ENCODE results near the gene KCNQ5. TPM values are rescaled to one million over a fixed set of nuclear protein-coding genes. Genes with fewer than 3 reads are reported as not detected.

Gene KCNQ5
- total and polyA plus RNA-seq, 2 donors (not counting 1 experiment from before 2014, with no cell fraction given), result 0.74 to 4.6 TPM

DNA sequence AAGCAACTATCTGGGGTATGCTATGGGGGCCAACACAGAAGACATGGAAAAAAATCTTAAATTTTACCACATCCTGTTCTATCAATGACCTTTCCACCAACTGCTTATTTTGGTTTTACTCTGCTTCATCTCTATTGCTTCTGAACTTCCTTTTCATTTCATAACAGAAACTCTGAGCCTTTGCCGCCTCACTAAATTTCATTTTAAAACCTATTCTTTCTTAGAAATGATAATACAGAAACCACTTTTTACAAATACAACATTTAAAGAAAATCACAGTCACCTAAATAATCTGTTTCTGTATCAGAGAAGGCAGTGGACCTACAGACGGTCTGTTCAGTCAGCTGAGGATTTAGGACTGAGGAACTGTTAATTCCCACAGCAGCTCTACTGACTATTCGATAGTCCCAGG lies 117.5 kb downstream of the KCNQ5 start:
- Histone ChIP-seq H3K4me2 (ENCODE audit: extremely low read depth, insufficient read depth, low read length) (no peak overlapping the region), H2AFZ (ENCODE audit: low read length) (no peak overlapping the region), H3K4me1 (ENCODE audit: control insufficient read depth, extremely low read depth, insufficient read depth, low read length) (no peaks in the 10 kb centered on the region), H3K27me3 (ENCODE audit: control insufficient read depth, insufficient read depth, low read length) (no peaks in the 10 kb centered on the region), H3K79me2 (ENCODE audit: control insufficient read depth, insufficient read depth, low read length) (no peaks in the 10 kb centered on the region), H3K4me3 (replicated peaks in 1 of 4; ENCODE audit: control extremely low read depth in 1 of 4, insufficient read depth in 1 of 4, low read depth in 3 of 4, low read length in 4 of 4) (no peak overlapping the region), H3K9ac (ENCODE audit: insufficient read depth, low read length) (no peak overlapping the region), H3K9me3 (ENCODE audit: control insufficient read depth, insufficient read depth, low read depth, low read length) (no peaks in the 10 kb centered on the region), H3K36me3 (ENCODE audit: control insufficient read depth, insufficient read depth, low read length) (no peaks in the 10 kb centered on the region), H4K20me1 (ENCODE audit: control insufficient read depth, extremely low read depth, insufficient read depth, low read length) (no peaks in the 10 kb centered on the region), H3K27ac (ENCODE audit: insufficient read depth, low read length) (no peak overlapping the region)
- DNase-seq (ENCODE audit: low read depth in 2 of 2), result no peak
- no peak for TF ChIP-seq EZH2 (IDR thresholded peaks at IDR 0.05; ENCODE audit: low read length, missing control alignments)
- TF ChIP-seq, protein P1, sequence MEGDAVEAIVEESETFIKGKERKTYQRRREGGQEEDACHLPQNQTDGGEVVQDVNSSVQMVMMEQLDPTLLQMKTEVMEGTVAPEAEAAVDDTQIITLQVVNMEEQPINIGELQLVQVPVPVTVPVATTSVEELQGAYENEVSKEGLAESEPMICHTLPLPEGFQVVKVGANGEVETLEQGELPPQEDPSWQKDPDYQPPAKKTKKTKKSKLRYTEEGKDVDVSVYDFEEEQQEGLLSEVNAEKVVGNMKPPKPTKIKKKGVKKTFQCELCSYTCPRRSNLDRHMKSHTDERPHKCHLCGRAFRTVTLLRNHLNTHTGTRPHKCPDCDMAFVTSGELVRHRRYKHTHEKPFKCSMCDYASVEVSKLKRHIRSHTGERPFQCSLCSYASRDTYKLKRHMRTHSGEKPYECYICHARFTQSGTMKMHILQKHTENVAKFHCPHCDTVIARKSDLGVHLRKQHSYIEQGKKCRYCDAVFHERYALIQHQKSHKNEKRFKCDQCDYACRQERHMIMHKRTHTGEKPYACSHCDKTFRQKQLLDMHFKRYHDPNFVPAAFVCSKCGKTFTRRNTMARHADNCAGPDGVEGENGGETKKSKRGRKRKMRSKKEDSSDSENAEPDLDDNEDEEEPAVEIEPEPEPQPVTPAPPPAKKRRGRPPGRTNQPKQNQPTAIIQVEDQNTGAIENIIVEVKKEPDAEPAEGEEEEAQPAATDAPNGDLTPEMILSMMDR (conservative IDR thresholded peaks at IDR 0.05 in 1 of 2, IDR thresholded peaks at IDR 0.05 in 1 of 2; ENCODE audit: low read depth in 1 of 2, low read length in 2 of 2), result no peak

DNA sequence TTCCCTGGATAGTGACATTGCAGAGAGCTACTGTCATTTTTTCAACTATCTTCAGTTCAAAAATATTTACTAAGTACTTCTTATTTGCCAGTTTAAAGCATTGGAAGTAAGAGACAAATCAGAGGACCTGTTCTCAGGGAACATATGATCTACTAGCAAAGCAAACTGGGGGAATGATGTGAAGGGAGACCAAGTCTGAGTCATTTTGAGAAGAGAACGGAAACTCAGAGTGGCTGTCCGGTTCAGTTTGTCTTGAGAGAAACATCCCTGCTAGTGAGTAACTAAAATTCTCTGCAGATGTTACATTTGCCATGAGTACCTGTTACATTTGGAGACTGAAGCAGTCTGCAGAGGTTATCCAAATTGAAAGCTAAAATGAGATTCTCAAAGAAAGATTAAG lies 118.3 kb downstream of the KCNQ5 start:
- Histone ChIP-seq H4K20me1 (ENCODE audit: control insufficient read depth, extremely low read depth, insufficient read depth, low read length) (no peaks in the 10 kb centered on the region), H3K9me3 (ENCODE audit: control insufficient read depth, insufficient read depth, low read depth, low read length) (no peaks in the 10 kb centered on the region), H3K36me3 (ENCODE audit: control insufficient read depth, insufficient read depth, low read length) (no peaks in the 10 kb centered on the region), H3K27ac (ENCODE audit: insufficient read depth, low read length) (no peak overlapping the region), H3K4me1 (ENCODE audit: control insufficient read depth, extremely low read depth, insufficient read depth, low read length) (no peaks in the 10 kb centered on the region), H3K27me3 (ENCODE audit: control insufficient read depth, insufficient read depth, low read length) (no peaks in the 10 kb centered on the region), H3K79me2 (ENCODE audit: control insufficient read depth, insufficient read depth, low read length) (no peaks in the 10 kb centered on the region), H2AFZ (ENCODE audit: low read length) (no peak overlapping the region), H3K9ac (ENCODE audit: insufficient read depth, low read length) (no peak overlapping the region), H3K4me3 (replicated peaks in 1 of 4; ENCODE audit: control extremely low read depth in 1 of 4, insufficient read depth in 1 of 4, low read depth in 3 of 4, low read length in 4 of 4) (no peak overlapping the region), H3K4me2 (ENCODE audit: extremely low read depth, insufficient read depth, low read length) (no peak overlapping the region)
- no peak for DNase-seq (ENCODE audit: low read depth in 2 of 2)
- TF ChIP-seq EZH2 (IDR thresholded peaks at IDR 0.05; ENCODE audit: low read length, missing control alignments), result no peak
- TF ChIP-seq, protein P1 (conservative IDR thresholded peaks at IDR 0.05 in 1 of 2, IDR thresholded peaks at IDR 0.05 in 1 of 2; ENCODE audit: low read depth in 1 of 2, low read length in 2 of 2), result no peak

DNA sequence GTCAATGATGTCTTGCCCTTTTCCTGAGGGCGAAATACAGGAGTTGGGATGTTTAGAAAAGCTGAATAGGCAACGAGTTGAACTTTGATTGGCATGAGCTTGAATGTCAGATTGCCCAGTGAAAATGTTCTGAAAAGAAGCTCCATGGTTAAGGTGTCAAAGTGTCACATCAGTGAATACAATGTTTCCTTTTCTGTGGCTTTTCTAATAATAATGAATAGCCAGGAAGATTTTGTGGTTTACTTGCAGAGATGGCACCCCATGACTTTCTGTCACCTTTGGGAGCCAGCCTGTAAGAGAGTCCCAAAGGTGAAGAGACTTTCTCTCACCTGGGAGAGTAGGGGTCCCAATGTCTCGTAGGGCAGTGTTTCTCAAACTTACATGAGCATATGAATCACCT lies 119.2 kb downstream of the KCNQ5 start:
- H3K9me3 ChIP-seq (ENCODE audit: control insufficient read depth, insufficient read depth, low read depth, low read length), result no peaks in the 10 kb centered on the region
- H3K36me3 ChIP-seq (ENCODE audit: control insufficient read depth, insufficient read depth, low read length), result no peaks in the 10 kb centered on the region
- no peak overlapping the region for H3K4me3 ChIP-seq (replicated peaks in 1 of 4; ENCODE audit: control extremely low read depth in 1 of 4, insufficient read depth in 1 of 4, low read depth in 3 of 4, low read length in 4 of 4)
- H4K20me1 ChIP-seq (ENCODE audit: control insufficient read depth, extremely low read depth, insufficient read depth, low read length), result no peaks in the 10 kb centered on the region
- no peak for TF ChIP-seq EZH2 (IDR thresholded peaks at IDR 0.05; ENCODE audit: low read length, missing control alignments)
- TF ChIP-seq, protein P1 (conservative IDR thresholded peaks at IDR 0.05 in 1 of 2, IDR thresholded peaks at IDR 0.05 in 1 of 2; ENCODE audit: low read depth in 1 of 2, low read length in 2 of 2), result no peak
- no peak overlapping the region for H2AFZ ChIP-seq (ENCODE audit: low read length)
- H3K9ac ChIP-seq (ENCODE audit: insufficient read depth, low read length), result no peak overlapping the region
- H3K27ac ChIP-seq (ENCODE audit: insufficient read depth, low read length), result no peak overlapping the region
- no peak for DNase-seq (ENCODE audit: low read depth in 2 of 2)
- H3K4me2 ChIP-seq (ENCODE audit: extremely low read depth, insufficient read depth, low read length), result no peak overlapping the region
- H3K79me2 ChIP-seq (ENCODE audit: control insufficient read depth, insufficient read depth, low read length), result no peaks in the 10 kb centered on the region
- no peaks in the 10 kb centered on the region for H3K4me1 ChIP-seq (ENCODE audit: control insufficient read depth, extremely low read depth, insufficient read depth, low read length)
- H3K27me3 ChIP-seq (ENCODE audit: control insufficient read depth, insufficient read depth, low read length), result no peaks in the 10 kb centered on the region
